GM19035 (cell line): ENCODE data around the gene ENO4.

Experiments
- ATAC-seq: cut with Tn5 transposase; IDR thresholded peaks from one replicate; pipeline ENCODE4 v1.9.1; 2021; ENCODE audit not compliant: unreplicated experiment

Gene ENO4

DNA sequence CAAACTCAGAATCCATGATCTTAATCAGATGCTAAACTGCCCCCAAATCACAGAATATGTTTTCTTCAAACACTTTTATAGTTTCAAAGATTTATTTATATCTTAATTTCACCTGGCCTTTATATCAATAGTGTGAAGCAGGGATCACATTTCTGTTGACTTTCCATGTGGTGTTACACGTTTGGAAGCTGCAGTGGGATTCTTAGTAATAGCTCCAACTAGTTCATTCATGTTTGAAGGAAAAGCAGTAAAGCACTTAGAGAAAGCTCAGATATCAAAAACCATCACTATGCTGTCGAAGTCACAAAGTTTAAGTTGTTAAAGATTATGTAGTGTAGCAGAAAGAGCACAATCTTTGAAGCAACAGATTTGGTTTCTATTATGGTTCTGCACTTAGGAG lies 16.8 kb downstream of the ENO4 start:
- ATAC-seq, result no peak

GRCh38 chr10:116866987-116867595 lies 17.8 kb downstream of the ENO4 start:
- no peak for ATAC-seq

- ATAC-seq, result no peak
These were observed 18.9 kb downstream of the ENO4 start for GRCh38 chr10:116868198-116868676.

DNA sequence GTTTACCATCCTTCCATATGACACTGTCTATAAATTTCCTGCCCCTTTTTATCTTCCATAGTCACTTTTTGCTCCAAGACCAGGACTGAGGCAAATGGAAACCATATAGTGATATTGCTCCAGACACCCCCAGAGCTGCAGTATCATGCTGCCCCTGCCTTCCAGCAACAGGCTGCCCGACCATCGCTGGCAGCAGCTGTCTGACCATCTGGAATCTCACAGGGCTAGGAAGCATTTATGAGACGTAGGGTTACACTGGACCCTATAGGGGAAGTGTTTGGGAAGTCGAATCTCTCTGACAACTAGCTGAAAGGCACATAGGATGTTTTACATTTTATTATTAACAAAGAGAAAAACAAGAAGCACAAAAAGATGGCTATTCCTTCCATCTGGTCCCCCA lies 19.4 kb downstream of the ENO4 start:
- ATAC-seq, result no peak

GRCh38 chr10:116870949-116871348 lies 21.6 kb downstream of the ENO4 start:
- no peak for ATAC-seq

- no peak for ATAC-seq
These were observed 23.8 kb downstream of the ENO4 start for GRCh38 chr10:116873134-116873533.

DNA sequence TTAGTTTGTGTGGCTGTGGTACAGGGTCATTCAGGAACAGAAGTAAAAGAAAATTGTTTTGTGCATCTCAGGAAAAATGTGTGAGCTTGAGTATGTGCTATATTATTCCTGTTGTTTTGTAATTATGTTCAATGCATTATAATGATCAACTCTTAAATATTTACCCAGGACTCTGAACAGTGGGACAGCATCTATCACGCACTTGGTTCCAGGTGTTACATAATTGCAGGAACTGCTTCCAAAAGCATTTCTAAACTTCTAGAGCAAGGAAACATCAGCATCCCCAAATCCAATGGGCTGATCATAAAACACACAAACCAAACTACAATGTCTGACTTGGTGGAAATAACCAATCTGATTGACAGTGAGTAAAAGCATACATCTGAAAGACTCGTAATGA lies 26.6 kb downstream of the ENO4 start:
- no peak for ATAC-seq

- no peak for ATAC-seq
These were observed 28.1 kb downstream of the ENO4 start for GRCh38 chr10:116877391-116877790.

- no peak for ATAC-seq
These were observed 28.8 kb downstream of the ENO4 start for GRCh38 chr10:116878123-116878522.

DNA sequence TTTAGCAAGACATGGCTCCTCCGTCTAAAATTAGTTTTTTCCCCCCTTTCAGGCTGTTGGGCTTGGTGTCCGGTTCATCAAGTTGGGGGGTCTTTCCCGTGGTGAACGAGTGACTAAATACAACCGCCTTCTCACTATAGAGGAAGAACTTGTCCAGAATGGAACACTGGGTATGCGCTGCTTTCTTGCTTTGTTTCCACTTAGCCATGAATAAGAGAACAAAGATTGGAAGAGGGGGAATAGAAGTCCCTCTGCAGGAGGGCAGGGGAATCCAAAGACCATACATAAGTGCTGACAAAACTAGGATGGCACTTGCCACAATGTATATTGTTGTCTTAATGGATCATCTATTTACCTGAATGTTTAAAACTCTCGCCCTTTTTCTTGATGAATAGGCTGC lies 30.5 kb downstream of the ENO4 start:
- no peak for ATAC-seq

DNA sequence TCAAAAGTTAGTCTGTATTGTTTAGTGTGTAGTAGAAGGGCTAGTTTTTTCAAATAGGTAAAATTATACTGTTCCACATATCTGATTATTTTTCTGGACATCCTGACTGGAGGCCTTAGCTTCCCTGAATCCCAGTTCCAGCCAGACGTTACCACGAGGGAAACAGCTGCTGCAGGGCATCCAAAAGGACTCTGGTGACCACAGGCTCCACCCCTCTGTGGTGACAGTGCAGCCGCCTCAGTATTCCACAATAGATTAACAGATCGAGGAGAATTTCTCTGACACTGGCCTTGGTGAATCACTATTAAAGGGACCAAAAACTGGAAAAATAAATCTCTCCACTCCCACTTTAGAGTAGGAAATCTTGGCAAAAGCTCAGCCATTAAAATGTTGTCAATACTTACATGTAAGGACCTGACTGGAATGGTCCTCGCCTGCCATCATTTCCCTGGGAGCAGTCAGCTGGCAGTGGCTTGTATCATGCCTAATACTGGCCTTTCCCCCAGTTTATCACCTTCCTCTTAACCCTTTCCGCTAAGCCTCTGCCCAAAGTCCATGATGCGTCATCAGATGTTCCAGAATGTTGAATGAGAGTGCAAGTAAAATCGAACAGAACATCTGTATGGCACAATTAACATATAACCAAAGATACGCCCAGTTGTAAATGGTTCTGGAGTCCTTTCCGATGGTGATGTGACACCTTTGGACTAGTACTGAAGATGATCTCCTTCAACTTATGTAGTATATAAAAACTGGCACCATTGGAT lies 31.6 kb downstream of the ENO4 start:
- no peak for ATAC-seq

- ATAC-seq, result no peak
These were observed 33.3 kb downstream of the ENO4 start for GRCh38 chr10:116882639-116883038.

GRCh38 chr10:116886772-116887171 lies 37.5 kb downstream of the ENO4 start:
- no peak for ATAC-seq

DNA sequence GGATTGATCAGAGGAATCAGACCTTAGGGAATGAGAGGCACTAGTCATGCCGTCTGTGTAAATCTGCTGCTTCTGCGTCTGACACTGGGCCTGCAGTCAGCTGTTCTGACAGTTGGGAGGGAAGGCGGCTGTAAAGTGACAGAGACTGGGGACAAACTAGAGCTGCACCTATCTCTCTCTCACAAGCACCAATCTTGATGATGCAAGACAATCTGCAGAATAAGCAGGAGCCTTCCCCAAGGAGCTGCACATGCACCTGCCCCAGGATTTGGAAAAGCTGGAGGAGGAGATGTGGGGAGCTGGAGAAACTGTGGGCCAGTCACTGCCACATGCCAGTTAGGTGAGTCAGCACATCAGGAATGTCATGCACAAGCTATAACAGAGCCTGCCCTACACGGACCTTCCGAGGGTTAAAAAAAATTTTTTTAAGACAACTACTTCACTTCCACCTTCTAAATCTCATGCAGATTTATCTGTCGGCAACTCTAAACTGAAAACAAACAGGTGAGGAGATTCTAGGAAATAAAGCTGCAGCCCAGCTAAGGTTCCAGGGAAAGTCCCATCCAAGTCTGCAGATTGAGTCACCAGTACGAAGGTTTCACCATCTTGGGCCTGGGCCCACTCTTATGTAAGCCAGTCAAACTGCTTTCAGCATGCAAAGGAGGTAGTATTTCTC lies 39.2 kb downstream of the ENO4 start:
- ATAC-seq, result no peak

DNA sequence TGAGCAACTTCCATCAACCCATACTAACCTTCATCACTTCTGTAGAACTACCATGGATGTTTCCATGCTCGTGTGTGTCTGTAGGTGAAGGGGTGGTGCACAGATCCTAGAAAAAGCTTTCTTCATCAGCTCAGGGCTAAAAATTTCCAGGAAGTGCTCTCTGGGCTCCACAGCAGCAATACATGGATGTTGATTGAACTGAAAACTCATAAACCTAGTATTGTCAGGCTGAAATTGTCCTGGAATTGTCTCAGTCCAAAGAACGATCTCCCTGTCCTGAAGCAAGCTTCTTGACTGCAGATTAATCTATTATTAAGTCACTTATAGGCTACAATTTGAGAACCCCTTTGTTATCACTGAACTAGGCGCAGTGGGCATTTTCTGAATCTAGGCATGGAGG lies 39.8 kb downstream of the ENO4 start:
- no peak for ATAC-seq

DNA sequence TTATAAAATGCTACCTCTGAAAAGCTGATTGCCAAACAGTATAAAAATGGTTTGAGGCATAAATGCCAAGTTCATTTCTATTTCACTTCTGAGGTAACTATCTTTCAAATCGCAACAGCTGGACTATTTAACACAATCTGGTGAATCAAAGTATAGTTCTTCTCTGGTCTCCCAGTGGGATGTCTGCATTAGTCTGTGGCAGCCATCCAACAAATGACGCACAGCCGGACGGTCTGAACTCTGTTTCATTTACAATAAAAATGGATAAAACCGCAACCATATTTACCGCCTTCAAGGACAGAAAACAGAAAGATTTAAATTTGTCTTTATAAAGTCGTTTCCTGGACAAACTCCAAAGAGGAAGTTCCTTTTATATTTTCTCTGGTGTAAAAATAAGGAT lies 41.9 kb downstream of the ENO4 start:
- ATAC-seq, result no peak

GRCh38 chr10:116892907-116893685 lies 43.8 kb downstream of the ENO4 start:
- no peak for ATAC-seq

DNA sequence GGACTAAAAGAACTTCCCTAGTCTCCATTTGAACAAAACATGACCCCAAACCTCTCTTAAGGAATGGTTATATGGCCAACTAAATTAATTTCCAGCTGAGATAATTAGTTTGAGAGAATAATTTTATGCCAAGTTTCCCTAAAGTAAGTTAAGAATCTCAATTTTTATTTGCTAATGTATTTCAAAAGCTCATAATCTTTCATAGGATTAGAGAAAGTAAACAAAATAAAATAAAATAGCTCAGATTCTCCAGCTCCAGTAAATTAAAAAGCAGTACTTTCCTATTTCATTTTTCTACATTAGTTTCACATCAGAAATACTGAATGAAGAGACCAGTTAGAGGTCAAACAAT lies 44.4 kb downstream of the ENO4 start:
- ATAC-seq, result no peak

DNA sequence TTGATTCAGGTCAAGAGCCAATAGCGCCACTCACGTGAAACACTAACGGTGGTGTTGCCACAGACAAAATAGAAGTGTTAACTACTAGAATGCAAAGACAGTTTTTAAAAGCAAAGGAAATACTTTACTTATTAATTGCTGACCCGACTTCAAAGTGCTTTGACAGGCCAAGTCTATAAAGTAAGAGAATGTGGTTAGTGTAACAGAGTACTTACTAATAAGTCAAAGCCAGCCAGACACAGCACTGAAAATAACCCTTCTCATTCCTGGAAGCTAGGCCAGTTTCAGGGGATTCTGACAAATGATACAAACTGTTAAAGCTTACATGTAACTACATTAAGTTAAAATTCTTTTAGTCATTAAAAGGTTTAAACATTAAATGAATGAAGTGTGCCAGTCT lies 50.3 kb downstream of the ENO4 start:
- ATAC-seq, result no peak

GRCh38 chr10:116905845-116906210 lies 56.5 kb downstream of the ENO4 start:
- no peak for ATAC-seq

- ATAC-seq, result no peak
These were observed 58.1 kb downstream of the ENO4 start for GRCh38 chr10:116907245-116907987.
